GM12872 (cell line): Measurements from ENCODE around the gene DOCK2.

Source experiments
- TF ChIP-seq, protein P1 (sequence below): IDR thresholded peaks from 3 replicates; pipeline ENCODE4 v1.5.1; 2011; ENCODE audit warnings: low read depth, mild to moderate bottlenecking, low read length, moderate library complexity; ENCODE audit not compliant: insufficient read depth

The DOCK2 gene

DNA sequence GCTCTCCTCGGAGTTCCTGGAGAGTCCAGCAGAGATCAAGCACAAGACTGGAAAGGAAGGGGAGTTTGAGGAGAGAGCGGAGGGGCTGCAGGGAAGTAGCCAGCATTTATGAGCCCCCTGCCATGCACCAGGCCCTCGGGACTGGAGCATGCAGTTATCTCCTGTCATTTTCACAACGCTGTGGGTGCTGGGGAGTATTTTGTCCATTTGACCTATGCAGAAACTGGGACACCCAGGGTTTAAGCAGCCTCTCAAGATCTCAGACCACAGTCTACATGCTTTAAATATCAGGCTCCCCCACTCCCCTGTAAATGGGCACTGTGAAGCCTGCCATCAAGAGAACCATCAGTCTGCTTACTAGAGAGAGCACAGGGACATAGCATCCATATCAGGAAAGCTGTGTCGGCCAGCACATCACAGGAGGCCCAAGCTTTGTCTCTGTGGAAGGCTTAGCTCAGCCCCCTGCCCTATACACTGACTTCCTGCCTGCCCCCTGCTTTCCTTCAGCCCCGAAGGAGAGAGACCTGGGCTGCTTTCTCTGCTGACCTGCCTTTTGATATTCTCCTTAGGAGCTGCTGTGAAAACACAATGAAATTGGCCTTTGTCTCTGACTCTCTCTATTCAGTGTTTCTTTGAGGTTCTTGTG is 475.9 kb downstream of the DOCK2 start:
- TF ChIP-seq, protein P1, sequence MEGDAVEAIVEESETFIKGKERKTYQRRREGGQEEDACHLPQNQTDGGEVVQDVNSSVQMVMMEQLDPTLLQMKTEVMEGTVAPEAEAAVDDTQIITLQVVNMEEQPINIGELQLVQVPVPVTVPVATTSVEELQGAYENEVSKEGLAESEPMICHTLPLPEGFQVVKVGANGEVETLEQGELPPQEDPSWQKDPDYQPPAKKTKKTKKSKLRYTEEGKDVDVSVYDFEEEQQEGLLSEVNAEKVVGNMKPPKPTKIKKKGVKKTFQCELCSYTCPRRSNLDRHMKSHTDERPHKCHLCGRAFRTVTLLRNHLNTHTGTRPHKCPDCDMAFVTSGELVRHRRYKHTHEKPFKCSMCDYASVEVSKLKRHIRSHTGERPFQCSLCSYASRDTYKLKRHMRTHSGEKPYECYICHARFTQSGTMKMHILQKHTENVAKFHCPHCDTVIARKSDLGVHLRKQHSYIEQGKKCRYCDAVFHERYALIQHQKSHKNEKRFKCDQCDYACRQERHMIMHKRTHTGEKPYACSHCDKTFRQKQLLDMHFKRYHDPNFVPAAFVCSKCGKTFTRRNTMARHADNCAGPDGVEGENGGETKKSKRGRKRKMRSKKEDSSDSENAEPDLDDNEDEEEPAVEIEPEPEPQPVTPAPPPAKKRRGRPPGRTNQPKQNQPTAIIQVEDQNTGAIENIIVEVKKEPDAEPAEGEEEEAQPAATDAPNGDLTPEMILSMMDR = no peak

DNA sequence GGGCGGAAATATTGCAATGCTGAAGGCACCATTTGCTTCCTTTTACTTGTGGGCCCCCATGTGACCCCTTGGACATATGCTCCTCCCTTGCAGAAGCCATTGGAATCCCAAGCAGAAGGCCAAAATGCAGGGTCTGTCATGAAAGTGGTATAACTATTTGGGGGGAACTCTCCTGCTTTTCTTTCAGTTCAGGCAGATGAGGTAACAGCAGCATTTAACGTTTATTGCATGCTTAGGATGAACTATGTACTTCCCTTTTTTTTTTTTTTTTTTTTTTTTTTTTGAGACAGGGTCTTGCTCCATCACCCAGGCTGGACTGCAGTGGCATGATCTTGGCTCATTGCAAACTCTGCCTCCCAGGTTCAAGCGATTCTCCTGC is 476.4 kb downstream of the DOCK2 start:
- TF ChIP-seq, protein P1 = no peak

DNA sequence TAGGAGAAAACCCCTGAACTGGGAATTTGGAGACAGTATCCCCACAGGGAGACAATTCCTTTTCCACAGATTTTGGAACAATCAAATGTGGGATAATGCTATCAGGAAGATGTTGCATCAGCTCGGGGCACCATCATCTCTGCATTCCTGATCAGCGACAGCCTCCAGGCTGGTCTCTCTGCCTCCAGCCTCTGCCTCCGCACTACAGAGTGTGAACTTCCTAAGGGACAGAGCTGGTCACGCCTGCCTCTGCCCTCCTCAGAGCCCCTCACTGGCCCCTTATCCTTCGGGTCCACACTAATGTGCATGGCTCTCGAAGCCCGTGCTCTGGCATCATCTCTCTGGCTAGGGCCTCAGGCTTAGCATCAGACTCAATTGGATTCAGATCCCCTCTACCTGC is 477.2 kb downstream of the DOCK2 start:
- TF ChIP-seq, protein P1 = no peak

DNA sequence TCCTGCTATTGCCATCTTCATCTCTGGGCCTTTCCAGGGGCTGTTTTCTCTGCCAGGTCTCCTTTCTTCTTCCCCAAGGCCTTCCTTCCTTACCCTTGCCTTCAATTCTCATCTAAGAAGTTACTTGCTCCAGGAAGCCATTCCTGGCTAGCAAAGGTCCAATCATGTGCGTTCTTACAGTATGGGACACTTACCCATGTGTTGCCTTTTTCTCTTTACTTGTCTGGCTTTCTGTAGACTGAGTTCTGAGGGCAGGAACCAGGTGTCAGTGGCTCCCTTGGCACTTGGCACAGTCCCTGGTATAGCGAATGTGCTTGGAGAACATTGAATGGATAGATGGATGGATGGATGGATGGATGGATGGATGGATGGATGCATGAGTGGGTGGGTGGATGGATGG is 478.9 kb downstream of the DOCK2 start:
- TF ChIP-seq, protein P1 = no peak

DNA sequence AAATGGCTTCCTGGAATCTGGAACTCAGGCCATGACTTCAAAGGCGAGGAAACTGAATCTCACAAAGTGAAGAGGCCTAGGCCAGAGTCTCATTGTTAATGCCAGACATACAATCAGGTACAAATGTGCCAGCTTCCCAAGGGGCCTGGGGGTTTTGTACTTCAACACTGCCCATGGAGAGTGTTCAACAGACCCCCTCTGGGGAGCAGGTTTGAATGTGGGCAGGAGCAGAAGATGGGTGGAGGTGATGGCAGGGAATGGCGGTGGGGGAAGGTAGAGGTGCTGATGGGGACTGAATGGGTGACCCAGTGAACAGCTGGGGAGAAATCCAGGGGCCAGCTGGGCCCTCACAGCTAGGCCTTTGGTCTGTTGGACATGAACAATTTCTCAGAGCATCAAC is 480.7 kb downstream of the DOCK2 start:
- TF ChIP-seq, protein P1 = no peak

DNA sequence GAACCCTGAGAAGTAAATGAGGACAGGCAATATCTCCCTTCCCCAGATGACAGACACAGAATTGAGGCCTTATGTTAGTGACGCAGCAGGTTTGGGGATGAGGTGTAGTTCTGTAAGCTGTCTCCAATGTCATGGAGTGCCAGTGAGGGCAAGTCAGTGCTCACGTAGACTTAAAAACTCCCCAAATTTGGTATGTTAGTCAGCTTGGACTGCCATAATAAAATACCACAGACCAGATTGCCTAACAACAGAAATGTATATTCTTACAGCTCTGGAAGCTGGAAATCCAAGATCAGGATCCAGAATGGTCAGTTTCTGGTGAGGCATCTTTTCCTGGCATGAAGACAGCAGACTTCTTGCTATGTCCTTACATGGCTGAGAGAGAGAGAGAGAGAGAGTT is 483.5 kb downstream of the DOCK2 start:
- TF ChIP-seq, protein P1 = no peak

DNA sequence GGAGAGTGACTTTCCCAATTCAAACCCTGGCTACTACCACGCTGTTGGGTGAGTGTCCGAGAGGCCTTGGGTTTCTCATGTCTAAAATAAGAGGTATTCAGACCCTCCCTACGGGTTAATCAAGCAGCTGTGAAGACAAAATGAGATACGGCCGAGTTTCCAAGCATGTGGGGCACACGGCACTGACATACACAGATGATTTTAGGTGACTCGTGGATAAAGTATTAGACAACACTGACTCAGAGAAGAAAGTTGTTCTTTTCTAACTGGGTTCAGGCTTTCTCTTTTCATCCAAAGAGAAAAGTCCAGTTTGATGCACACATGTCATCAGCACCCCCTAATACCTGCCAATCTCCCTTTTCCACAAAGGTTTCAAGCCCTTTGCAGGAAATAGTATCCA is 484.2 kb downstream of the DOCK2 start:
- TF ChIP-seq, protein P1 = no peak
